ENCODE results near the gene UGT3A2.
"Not testable (repeated sequence)": the region's sequence is repeated elsewhere in the genome, so short reads cannot be mapped to it uniquely, and the experiment has no call there.

The UGT3A2 gene

DNA sequence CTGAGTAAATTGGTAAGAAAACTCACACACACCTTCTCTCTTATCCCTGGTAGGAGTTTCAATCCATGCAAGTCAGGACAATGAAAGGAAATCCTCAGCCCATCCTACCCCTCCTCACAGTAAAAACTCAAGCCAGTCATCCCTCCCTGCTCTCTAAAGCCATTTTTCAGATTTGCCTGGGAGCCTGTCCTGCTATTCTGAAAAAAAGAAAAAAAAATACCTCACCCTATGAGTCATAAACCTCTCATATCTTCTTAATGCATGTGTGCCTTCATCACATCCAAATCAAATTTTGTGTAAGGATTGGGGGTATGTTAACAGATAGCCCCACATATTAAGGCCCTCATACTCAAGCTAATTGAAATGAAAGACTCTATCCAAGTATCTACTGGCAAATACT lies 14.1 kb downstream of the UGT3A2 start:
- no peak for DNase-seq

DNA sequence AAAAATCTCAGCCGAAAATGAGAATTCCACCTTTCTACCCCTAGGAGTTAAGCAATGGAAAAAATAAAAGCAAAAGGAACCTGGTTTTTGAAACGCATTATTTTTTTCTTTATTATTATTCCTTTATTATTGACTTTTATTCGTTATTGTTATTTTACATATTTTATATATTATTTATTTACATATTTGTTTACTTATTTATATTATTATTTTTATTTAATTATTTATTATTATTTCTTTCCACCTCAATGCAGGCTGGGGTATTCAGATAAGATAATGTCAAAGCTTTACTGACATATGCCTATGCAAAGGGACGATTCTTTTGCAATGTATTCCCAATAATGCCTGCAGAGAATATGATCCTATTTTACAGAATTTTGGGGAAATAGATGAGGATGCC lies 16.7 kb downstream of the UGT3A2 start:
- DNase-seq: no peak

DNA sequence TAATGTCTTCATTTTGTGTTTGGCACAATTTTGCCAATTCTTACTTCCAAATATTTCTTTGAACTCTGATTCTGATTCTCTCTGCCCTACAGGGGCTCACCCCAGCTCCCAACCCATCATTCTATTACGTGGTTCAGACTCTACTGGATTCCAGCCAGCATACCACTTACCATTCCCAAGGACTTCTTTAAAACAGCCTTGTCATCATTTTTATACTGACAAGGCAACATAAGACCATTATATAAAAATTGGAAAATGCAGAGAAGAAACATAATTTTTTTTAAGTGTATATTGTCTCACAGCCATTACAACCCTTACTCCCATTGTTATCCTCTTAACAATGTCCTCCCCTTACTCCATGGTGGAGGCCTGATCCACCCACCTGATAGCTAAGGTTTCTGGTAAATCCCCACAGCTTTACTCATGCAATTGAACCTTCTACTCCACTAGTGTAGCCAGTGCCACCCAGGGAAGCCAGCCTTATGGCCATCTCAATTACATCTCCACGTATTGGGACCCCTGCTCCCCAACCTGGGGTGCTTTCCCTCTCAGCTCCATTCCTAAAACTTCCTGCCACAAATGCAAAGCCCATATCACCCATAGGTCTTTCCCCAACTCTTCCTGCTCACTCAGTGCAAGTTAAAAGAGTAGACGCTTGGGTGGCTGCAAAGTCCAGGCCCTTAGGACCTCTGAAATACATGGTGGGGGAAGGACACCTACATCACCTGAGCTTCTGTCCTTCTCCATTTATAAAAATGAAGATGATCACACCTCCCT lies 19.1 kb downstream of the UGT3A2 start:
- DNase-seq: no peak

DNA sequence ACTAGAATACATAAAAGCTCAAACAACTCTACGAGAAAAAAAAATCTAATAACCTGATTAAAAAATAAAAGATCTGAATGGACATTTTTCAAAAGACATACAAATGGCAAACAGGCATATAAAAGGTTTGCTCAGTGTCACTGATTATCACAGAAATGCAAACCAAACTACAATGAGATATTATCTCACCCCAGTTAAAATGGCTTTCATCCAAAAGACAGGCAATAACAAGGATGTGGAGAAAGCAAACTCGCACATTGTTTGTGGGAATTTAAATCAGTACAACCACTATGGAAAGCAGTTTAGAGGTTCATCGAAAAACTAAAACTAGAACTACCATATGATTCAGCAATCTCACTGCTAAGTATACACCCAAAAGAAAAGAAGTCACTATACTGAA lies 20.8 kb downstream of the UGT3A2 start:
- no peak for DNase-seq

DNA sequence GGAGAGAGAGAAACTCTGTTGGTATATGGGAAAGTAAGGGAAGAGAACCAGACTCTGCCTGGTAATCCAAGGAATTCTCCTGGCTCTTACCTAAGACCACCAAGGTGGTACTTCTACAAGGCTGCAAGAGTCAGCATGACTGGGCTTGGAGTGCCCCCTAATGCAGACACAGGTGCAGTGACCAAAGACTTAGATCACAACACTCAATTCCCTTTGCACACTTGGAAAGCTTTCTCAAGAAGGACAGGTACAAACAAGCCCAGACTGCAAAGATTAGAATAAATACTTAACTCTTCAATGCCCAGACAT lies 25.2 kb downstream of the UGT3A2 start:
- peak; percentile 58 for DNase-seq

DNA sequence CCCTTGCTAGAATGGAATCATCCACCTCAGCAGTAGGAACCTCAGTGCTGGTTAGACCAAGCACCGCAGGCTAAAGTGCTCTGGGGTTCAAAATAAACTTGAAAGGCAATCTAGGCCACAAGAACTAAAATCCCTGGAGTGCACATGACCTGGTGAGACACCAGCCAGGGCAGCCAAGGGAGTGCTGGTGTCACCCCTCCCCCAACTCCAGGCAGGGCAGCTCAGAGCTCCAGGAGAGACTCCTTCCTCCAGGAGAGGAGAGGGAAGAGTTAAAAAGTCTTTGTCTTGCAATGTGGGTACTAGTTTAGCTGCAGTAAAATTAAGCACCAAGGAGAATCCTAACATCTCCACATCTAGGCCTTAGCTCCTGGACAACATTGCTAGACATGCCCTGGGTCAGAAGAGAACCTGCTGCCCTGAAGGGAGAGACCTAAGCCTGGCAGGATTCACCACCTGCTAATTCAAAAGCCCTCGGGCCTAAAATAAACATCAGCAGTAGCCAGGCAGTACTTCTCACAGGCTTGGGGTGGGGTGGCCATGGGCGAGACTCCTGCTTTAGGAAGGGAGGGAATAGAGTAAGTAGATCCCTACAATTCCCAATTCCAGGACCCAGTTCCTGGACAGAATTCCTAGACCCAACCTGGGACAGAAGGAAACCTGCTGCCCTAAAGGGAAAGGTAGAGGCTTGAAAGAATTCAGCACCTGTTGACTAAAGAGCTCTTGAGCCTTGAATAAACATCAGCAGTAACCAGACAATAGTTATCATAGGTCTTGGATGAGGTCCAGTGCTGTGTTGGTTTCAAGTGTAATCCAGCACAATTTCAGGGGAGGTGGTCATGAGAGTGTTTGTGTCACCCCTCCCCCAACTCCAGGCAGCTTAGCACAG lies 25.8 kb downstream of the UGT3A2 start:
- no peak for DNase-seq

DNA sequence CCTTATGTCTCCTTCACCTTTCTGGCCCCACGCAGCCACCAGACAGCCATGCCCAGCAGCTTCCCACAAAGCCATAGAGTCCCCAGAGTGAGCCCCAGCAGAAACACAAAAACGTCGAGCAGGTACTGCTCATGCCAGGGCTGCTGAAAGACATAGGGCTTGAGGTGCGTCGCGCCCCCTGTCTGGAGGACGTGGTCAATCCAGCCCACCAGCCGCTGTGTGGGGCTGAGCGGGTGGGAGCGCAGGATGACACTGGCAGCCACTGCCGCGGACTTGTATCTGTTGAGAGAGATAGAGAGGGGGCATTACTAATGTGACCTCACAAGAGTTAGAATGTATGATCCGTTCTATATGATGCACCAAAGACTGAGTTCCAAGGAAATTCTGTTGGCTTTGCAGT lies 31.0 kb downstream of the UGT3A2 start:
- no peak for DNase-seq

DNA sequence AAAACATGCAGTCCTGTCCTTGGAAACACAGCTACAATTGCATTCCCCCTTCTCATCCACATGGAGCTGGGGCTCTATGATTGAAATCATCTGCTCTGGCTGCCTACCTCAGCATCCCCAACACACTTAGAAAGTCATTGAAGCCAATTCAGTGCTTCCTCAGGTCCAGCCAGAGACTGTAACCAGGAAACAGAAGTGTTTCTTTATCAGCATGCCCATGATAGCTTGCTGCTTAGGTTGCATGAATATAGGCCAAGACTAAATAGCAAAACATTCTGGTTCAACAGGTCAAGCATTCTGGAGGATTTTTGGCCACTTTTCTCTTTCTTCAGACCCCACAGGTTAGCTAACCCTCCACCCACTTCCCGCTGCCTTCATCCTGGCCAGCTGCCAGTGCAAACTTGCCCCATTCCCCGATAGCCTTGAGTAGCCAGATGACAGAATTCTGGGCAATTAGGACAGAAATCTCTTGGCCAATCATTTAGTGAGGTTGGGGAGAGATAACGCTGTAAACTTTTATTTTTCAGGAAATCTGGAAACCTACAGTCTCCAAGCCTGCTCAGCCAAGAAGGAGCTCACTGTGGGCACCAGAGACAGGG lies 32.0 kb downstream of the UGT3A2 start:
- not testable (repeated sequence) for DNase-seq

DNA sequence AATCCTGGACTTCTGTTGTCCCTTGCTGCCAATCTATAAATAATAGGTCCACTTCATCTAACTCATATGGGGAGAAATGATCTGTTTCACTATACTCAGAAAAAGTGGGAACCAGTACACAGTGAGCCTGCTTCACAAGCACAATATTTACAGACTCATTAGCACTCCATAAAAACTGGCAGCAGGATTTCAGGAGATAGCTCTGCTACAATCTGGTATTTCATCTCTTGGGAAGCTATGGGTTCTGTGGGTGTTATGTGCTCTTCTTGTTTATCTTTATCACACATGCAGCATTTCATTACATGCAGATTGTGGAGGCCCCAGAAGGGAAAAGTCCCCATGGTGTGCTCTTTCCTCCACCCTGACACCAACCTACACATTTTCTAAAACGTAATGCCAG lies 33.2 kb downstream of the UGT3A2 start:
- DNase-seq: no peak

DNA sequence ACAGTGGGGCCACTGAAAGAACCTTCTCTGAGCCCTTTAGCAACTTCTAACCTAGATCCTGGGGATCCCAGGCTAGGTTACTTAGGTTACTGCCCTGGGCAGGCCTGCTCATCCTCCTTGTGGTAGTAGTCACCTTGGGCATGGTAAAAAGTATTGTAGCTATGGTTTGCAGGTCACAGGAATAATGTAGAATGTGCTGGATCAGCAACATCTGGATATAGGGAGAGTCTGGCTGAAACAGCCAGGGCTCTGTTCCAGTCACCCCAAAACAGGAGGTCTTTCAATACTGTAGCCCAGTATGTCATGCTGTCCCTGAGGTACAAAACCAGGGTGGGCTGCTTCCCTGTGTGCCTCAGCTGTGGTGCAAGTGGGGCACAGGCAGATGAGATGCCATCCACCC lies 33.6 kb downstream of the UGT3A2 start:
- no peak for DNase-seq

DNA sequence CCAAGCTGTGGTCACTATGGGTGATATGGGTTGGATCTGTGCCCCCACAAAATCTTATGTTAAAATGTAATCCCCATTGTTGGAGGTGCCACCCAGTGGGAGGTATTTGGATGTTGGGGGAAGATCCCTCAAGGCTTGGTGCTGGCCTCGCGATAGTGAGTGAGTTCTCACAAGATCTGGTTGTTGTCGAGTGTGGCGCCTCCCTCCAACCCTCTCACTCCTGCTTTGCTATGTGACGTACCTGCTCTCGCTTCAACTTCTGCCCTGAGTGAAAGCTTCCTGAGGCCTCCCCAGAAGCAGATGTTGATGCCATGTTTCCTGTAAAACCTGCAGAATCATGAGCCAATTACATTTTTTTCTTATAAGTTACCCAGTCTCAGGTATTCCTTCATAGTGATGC lies 35.5 kb downstream of the UGT3A2 start:
- no peak for DNase-seq

DNA sequence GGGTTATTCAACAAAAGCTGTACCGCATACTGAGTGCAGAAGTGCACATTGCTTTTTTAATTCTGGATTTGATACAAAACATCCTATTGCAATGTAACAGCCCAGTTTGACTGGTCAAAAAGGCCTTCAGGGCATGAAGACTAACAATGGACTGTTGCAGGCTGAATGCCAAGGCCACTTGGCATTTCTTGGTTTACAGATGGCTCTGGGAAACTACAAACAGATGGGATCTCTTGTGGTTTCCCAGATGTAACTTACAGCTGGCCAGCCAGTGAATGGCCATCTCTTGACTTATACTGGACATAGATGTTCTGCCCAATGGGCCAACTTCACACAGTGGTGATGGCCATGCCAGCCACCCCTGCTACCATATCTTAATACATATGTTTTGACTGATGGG lies 36.8 kb downstream of the UGT3A2 start:
- DNase-seq: no peak

DNA sequence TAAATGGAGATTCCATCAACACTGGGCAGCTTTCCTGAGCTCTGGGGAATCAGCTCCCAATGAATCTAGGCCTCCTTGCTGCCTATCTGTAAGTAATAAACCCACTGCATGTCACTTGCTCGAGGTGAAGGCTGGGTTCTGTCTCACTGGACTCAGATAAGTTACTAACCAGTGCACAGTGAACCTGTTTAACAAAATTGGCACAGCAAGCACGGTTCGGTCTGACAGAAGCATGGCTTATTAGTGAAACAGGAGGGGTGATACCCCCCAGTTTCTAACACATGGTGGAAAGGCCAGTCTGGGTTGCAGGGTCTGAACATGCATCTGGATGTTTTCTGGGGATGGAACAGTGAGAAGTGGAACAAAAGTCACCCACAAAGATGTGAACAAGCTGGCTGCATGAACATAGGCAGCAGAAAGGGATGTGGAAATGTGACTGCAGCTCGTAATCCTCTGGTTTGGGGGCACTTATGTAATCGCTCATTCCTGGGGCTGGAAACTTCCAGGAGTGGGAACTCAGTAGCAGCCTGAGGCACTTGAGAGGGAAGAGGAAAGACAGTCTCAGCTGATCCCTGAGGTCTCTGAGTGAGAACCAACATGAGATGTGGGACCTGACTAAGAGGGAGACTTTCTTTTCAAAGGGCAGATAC lies 37.7 kb downstream of the UGT3A2 start:
- no peak for DNase-seq

DNA sequence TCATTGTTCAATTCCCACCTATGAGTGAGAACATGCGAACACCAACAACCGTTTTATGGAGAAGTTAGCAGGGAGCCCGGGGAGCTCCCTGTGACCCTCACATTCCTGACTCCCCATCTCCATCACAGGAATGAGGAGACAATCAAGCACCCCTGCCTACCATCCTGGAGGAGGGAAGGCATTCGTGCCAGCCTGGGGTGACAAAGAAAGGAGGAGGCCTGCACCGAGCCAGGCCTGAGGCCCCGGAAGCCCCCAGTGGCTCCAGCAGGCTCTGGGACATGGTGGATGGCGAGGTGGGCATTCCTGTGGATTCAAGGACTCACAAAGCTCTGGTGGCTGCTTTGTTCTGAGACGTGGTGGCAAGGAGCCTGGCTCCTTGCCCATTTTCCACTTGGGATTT lies 39.0 kb downstream of the UGT3A2 start:
- DNase-seq: no peak

DNA sequence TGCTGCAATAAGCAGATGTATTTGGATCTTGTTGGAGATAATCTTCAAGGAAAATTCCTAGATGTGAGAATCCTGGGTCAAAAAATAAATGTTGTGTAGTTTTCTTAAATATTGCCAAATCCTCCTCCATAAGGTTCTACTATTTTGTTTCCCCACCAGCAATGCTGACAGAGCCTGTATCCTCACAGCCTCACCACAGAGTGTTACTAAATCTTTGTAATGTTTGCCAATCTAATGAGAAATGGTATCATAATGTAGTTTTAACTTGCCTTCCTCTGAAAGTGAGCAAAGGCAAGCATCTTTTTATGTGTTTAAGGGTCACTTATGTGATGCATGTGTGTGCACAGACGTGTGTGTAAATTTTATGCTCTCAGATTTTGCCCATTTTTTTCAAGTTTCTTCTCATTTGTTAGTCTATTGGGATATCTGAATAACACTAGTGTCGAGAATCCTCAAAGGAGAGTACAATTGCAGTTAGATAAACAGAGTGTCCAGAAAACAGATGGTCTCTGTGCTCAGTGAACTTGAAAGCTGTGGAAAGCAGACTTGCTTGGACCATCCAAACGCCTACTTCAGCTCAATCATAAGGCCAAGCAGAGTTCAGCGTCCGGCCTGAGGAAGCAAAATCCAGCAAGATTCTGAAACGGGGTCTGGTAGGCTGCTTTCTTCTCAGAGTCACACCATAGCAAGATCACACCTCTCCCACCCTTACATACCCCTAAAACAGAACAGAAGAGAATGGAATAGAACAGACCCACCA lies 39.8 kb downstream of the UGT3A2 start:
- DNase-seq: no peak

DNA sequence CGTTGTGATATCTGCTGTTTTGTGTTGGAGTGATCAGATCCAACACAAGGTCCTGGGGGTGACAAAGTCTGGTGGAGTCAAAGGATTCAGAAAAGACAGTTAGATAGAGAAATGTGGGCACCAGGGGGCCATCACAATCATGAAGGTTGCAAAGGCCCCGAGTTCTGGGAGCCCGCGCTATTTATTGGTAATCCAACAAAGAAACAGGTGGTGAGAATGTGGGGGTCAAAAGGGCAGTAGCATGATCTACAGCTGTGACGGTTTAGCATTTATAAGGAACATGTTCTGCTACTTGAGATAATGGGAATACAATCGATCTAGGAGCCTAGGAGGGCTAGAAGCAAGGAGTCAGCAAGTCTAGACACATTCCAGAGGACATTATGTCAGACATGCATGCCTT lies 44.4 kb downstream of the UGT3A2 start:
- DNase-seq: peak; percentile 32

DNA sequence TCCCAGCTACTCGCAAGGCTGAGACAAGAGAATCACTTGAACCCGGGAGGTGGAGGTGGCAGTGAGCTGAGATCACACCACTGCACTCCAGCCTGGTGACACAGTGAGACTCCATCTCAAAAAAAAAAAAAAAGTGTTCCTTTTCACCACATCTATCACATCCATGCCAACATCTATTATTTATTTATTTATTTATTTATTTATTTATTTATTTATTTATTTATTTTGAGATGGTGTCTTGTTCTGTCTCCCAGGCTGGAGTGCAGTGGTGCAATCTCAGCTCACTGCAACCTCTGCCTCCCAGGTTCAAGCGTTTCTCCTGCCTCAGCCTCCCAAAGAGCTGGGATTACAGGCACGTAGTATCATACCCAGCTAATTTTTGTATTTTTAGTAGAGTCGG lies 47.1 kb downstream of the UGT3A2 start:
- DNase-seq: not testable (repeated sequence)

DNA sequence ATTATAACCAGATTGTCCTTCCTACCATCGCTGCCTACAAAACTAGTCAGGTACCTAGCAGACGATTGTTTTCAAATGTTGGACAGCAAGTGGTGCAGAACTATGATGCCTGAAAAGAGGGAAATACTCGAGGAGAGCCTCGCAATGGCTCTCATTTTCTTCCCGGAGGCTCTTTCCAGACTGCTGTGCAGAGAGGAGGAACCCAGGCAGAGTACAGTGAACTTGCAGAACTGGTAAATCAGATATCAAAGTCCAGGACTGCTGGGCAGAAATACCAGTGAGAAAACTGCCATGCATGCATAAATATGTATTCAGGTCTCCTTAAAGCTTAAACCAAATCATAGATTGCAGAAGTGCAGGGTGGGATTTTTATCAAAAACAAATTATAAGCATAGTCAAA lies 49.1 kb downstream of the UGT3A2 start:
- no peak for DNase-seq

DNA sequence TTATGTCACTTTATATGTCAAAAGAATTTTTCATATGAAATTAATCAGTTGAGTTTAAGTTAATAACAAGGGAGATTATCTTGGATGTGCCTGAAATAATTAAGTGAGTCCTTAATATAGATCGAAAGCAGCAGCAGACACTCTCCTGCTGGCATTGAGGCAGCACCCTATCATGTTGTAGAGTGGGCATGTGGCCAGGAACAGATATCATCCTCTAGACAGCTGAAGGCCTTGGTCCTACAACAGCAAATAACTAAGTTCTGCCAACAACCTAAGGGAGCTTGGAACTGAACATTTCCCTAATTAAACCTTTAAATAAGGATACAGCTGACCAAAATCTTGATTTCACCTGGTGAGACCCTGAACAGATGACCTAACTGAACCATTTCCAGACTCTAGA lies 49.7 kb downstream of the UGT3A2 start:
- DNase-seq: no peak

DNA sequence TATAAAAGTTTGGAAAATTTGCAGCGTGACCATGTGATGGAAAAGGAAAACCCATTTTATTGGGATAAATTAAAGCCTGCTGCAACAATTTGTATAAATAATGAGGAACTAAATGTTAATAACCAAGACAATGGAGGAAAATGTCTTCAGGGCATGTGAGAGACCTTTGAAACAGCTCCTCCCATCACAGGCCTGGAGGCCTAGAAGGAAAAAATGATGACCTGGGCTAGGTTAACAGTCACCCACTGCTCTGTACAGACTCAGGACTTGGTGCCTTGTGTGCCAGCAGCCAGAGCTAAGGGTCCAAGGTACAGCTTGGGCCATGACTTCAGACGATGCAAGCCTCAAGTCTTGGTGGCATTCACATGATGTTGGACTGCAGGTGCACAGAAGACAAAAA lies 53.5 kb downstream of the UGT3A2 start:
- DNase-seq: no peak

DNA sequence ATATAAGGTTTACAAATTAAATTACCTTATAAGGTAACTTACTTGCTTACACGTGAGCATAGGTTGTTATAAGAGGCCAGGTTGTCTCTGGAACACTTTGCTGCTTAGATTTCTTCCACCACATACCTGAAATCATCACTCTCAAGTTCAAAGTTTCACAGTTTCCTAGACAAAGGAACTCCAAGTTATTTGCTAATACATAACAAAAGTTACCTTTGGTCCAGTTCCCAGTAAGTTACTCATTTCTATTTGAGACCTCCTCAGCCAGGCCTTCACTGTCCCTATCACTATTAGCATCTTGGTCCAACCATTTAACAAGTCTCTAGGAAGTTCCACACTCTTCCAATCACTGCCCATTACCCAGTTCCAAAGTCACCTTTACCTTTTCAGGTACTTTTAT lies 57.0 kb downstream of the UGT3A2 start:
- no peak for DNase-seq

DNA sequence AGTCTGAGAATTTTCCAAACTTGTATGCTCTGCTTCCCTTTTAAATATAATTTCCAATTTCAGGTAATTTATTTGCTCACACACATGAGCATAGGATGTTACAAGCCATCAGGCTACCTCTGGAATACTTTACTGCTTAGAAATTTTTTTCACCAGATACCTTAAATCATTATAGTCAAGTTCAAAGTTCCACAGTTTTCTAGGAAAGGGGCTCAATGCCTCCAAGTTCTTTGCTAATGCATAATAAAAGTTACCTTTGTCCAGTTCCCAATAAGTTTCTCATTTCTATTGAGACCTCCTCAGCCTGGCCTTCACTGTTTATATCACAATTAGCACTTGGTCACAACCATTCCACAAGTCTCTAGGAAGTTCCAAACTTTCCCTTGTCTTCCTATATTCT lies 59.3 kb downstream of the UGT3A2 start:
- no peak for DNase-seq

DNA sequence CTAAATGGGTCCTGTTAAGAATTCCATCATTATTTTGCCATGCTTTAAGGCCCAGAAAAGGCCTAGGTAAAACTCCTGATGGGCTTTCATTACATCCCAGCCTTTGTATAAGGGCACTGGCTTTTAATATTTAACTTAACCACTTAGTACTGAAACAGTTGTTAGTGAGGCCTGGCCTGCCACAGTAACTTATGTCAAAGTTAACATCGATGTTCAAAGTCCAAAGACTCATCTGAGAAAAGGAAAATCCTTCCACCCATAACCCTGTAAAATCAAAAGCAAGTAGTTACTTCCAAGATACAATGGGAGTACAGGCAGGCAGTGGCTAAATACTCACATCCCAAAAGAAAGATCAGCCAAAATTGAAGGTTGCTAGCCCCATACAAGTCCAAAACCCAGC lies 60.5 kb downstream of the UGT3A2 start:
- DNase-seq: no peak

Data from NCI-H82 (cell line).